Parathyroid adenoma (tissue), 2 donors: ENCODE data around the gene RAB20.

Experiments used
- H2AFZ ChIP-seq: fragments of 300-600 bp; sonication (generic); one replicate; pipeline ENCODE4 v1.7.0; 2017; ENCODE audit warnings: antibody characterized with exemption, mild to moderate bottlenecking
- H3K27ac ChIP-seq: fragments of 300-600 bp; sonication (generic); one replicate; pipeline ENCODE4 v1.7.0; 2017
- H3K27me3 ChIP-seq: fragments of 300-600 bp; sonication (generic); one replicate; pipeline ENCODE4 v1.7.0; 2017; ENCODE audit warnings: low read length; ENCODE audit not compliant: control insufficient read depth, insufficient read depth
- H3K36me3 ChIP-seq: fragments of 300-600 bp; sonication (generic); one replicate; pipeline ENCODE4 v1.7.0; 2017; ENCODE audit warnings: low read length; ENCODE audit not compliant: control insufficient read depth, insufficient read depth
- H3K4me1 ChIP-seq: fragments of 300-600 bp; sonication (generic); one replicate; pipeline ENCODE4 v1.7.0; 2017; ENCODE audit warnings: control low read depth
- H3K4me2 ChIP-seq: fragments of 300-600 bp; sonication (generic); one replicate; pipeline ENCODE4 v1.7.0; 2017; ENCODE audit warnings: low read length
- H3K4me3 ChIP-seq: fragments of 300-600 bp; sonication (generic); one replicate; pipeline ENCODE4 v1.7.0; 2017; ENCODE audit warnings: low read depth, low read length
- H3K79me2 ChIP-seq: fragments of 300-600 bp; sonication (generic); one replicate; pipeline ENCODE4 v1.7.0; 2017; ENCODE audit warnings: control low read depth
- H3K9ac ChIP-seq: fragments of 300-600 bp; sonication (generic); one replicate; pipeline ENCODE4 v1.7.0; 2017; ENCODE audit warnings: mild to moderate bottlenecking
- H3K9me3 ChIP-seq: fragments of 300-600 bp; sonication (generic); one replicate; pipeline ENCODE4 v1.7.0; 2017; ENCODE audit warnings: low read length; ENCODE audit not compliant: control insufficient read depth
- TF ChIP-seq, protein P1 (sequence below): fragments of 300-600 bp; sonication (generic); IDR thresholded peaks from one replicate; pipeline ENCODE4 v1.7.0; 2017; ENCODE audit warnings: antibody characterized with exemption, mild to moderate bottlenecking
- donor health status: primary hyperparathyroidism.

The RAB20 gene

DNA sequence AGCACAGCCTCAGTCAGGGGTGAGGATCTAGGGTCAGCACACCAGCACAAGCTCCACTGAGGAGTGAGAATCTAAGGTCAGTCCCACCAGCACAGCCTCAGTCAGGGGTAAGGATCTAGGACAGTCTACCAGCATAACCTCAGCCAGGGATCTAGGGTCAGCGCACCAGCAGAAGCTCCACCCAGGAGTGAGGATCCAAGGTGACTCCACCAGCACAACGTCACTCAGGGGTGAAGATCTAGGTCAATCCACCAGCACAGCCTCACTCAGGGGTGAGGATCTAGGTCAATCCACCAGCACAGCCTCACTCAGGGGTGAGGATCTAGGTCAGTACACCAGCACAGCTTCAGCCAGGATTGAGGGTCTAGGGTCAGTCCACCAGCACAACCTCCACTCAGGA is 64.5 kb downstream of the RAB20 start:
- TF ChIP-seq, protein P1, sequence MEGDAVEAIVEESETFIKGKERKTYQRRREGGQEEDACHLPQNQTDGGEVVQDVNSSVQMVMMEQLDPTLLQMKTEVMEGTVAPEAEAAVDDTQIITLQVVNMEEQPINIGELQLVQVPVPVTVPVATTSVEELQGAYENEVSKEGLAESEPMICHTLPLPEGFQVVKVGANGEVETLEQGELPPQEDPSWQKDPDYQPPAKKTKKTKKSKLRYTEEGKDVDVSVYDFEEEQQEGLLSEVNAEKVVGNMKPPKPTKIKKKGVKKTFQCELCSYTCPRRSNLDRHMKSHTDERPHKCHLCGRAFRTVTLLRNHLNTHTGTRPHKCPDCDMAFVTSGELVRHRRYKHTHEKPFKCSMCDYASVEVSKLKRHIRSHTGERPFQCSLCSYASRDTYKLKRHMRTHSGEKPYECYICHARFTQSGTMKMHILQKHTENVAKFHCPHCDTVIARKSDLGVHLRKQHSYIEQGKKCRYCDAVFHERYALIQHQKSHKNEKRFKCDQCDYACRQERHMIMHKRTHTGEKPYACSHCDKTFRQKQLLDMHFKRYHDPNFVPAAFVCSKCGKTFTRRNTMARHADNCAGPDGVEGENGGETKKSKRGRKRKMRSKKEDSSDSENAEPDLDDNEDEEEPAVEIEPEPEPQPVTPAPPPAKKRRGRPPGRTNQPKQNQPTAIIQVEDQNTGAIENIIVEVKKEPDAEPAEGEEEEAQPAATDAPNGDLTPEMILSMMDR: no peak
- no peaks in the 10 kb centered on the region for H3K27me3 ChIP-seq
- no peak overlapping the region for H3K4me3 ChIP-seq
- H2AFZ ChIP-seq: no peak overlapping the region
- H3K36me3 ChIP-seq: no peaks in the 10 kb centered on the region
- no peaks in the 10 kb centered on the region for H3K4me1 ChIP-seq
- H3K9ac ChIP-seq: no peak overlapping the region
- no peaks in the 10 kb centered on the region for H3K79me2 ChIP-seq
- H3K27ac ChIP-seq: no peak overlapping the region
- H3K4me2 ChIP-seq: no peak overlapping the region
- H3K9me3 ChIP-seq: no peaks in the 10 kb centered on the region

DNA sequence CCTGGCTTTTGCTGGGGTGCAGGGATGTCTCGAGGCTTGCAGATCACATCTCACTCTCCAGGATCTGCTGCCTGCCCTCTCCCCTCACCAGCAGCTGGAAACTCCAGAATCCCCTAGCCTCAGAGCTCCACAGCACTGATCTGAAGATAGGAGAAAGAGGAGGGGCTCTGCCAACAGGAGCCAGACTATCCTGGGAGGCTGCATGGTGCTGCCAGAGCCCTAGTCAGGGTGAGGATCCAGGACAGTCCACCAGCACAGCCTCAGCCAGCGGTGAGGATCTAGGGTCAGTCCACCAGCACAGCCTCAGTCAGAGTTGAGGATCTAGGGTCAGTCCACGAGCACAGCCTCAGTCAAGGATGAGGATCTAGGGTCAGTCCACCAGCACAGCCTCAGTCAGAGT is 65.2 kb downstream of the RAB20 start:
- no peaks in the 10 kb centered on the region for H3K9me3 ChIP-seq
- H3K27ac ChIP-seq: no peak overlapping the region
- H3K9ac ChIP-seq: no peak overlapping the region
- H3K79me2 ChIP-seq: no peaks in the 10 kb centered on the region
- H3K4me2 ChIP-seq: no peak overlapping the region
- no peaks in the 10 kb centered on the region for H3K36me3 ChIP-seq
- no peaks in the 10 kb centered on the region for H3K4me1 ChIP-seq
- TF ChIP-seq, protein P1: no peak
- no peak overlapping the region for H2AFZ ChIP-seq
- no peak overlapping the region for H3K4me3 ChIP-seq
- no peaks in the 10 kb centered on the region for H3K27me3 ChIP-seq

DNA sequence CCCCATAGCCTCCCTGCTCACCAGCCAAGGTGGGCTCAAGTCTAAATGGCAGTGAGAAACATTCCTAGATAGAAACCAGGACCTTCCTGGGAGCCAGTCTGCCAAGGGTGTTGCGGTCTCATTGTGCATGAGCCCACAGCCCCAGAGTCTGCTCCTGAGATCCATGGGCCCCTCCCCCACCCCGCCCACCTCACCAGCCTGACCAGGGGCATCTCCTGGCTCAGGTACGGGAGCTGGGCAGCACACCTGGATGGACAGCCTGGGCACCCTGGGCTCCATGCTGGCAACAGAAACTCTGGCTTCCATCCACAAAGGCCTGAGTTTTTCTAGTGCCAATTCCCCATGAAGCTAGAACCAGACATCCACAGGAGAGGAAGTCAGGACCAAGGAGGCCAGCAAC is 65.6 kb downstream of the RAB20 start:
- no peaks in the 10 kb centered on the region for H3K27me3 ChIP-seq
- no peak overlapping the region for H2AFZ ChIP-seq
- H3K36me3 ChIP-seq: no peaks in the 10 kb centered on the region
- no peak overlapping the region for H3K4me3 ChIP-seq
- no peak overlapping the region for H3K27ac ChIP-seq
- TF ChIP-seq, protein P1: no peak
- no peaks in the 10 kb centered on the region for H3K4me1 ChIP-seq
- no peaks in the 10 kb centered on the region for H3K9me3 ChIP-seq
- H3K9ac ChIP-seq: no peak overlapping the region
- H3K79me2 ChIP-seq: no peaks in the 10 kb centered on the region
- no peak overlapping the region for H3K4me2 ChIP-seq

DNA sequence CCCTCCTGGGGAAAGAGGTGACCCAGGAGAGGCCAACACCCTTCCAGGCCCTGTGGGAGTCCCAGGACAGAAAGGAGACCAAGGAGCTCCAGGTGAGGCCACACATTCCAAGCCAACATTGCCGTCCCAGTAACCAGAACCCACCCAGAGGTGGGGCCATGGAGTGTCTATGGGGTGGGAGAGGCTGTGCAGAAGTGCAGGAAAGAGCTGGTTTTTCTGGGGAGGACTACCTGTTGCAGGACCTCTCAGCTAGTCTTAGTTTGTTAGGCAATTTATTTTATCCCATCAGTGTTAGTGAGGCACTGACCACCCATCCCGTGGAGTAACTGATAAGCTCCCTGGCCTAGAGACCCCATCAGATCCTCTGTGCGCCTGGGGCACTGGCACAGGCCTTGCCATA is 66.1 kb downstream of the RAB20 start:
- Histone ChIP-seq H3K27me3 (no peaks in the 10 kb centered on the region), H3K79me2 (no peaks in the 10 kb centered on the region), H3K36me3 (no peaks in the 10 kb centered on the region), H3K9ac (no peak overlapping the region), H2AFZ (no peak overlapping the region), H3K4me1 (no peaks in the 10 kb centered on the region), H3K4me3 (no peak overlapping the region), H3K27ac (no peak overlapping the region), H3K4me2 (no peak overlapping the region), H3K9me3 (no peaks in the 10 kb centered on the region)
- TF ChIP-seq, protein P1: no peak

DNA sequence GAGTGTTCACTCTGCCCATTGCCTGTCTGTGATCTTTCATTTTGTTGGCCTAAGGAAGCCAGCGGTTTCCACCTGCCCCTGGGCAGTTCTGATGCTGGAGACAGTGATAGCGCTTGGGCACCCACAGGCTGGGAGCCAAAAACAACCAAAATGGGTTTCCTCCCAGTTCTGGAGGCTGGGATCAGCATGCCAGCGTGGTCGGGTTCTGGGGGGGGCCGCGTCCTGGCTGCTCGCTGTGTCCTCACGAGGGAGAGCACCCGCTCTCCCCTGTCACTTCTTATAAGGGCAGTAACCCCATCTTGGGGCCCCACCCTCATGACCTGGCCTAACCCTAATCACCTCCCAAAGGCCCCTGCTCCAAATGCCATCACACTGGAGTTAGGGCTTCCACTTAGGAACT is 67.9 kb downstream of the RAB20 start:
- no peaks in the 10 kb centered on the region for H3K9me3 ChIP-seq
- TF ChIP-seq, protein P1: no peak
- H3K4me1 ChIP-seq: no peaks in the 10 kb centered on the region
- H3K27ac ChIP-seq: no peak overlapping the region
- no peaks in the 10 kb centered on the region for H3K79me2 ChIP-seq
- no peak overlapping the region for H2AFZ ChIP-seq
- no peak overlapping the region for H3K4me3 ChIP-seq
- no peak overlapping the region for H3K9ac ChIP-seq
- H3K36me3 ChIP-seq: no peaks in the 10 kb centered on the region
- H3K4me2 ChIP-seq: no peak overlapping the region
- no peaks in the 10 kb centered on the region for H3K27me3 ChIP-seq
